Fibroblast of skin of abdomen (primary cell): ENCODE data around the gene SIRT7.
"Not testable (repeated sequence)": the region's sequence is repeated elsewhere in the genome, so short reads cannot be mapped to it uniquely, and the experiment has no call there.

Experiments used
- DNase-seq: peaks from one replicate; pipeline ENCODE4 v3.0.0-alpha.2; 2013

Gene SIRT7

GRCh38 chr17:81918832-81919545 is 1.0 kb upstream of the SIRT7 start:
- DNase-seq = no peak

- DNase-seq = not testable (repeated sequence)
Observed at GRCh38 chr17:81918333-81918669, 325 bp upstream of the SIRT7 start.

GRCh38 chr17:81916234-81917001 is 1.6 kb downstream of the SIRT7 start:
- no peak for DNase-seq

GRCh38 chr17:81915331-81915730 is 2.6 kb downstream of the SIRT7 start:
- no peak for DNase-seq

GRCh38 chr17:81914103-81914850 is 3.7 kb downstream of the SIRT7 start:
- no peak for DNase-seq

GRCh38 chr17:81913394-81914102 is 4.4 kb downstream of the SIRT7 start:
- DNase-seq = no peak

GRCh38 chr17:81912441-81913309 is 5.3 kb downstream of the SIRT7 start:
- DNase-seq = no peak

- DNase-seq = no peak
Observed at GRCh38 chr17:81911969-81912368, 6.0 kb downstream of the SIRT7 start.

- DNase-seq = peak; percentile 84
Observed at GRCh38 chr17:81911277-81911961, 6.6 kb downstream of the SIRT7 start, which contains the start of gene PCYT2. Gene PCYT2 (minus strand): TSS chr17:81911399. CDS start chr17:81911355, 44 bp downstream.

GRCh38 chr17:81910840-81911276 is 7.1 kb downstream of the SIRT7 start:
- DNase-seq = no peak

- no peak for DNase-seq
Observed at GRCh38 chr17:81909966-81910839, 7.8 kb downstream of the SIRT7 start.

- DNase-seq = no peak
Observed at GRCh38 chr17:81909231-81909630, 8.7 kb downstream of the SIRT7 start.

GRCh38 chr17:81908793-81909192 is 9.2 kb downstream of the SIRT7 start:
- no peak for DNase-seq

GRCh38 chr17:81907219-81908145 is 10.5 kb downstream of the SIRT7 start:
- no peak for DNase-seq

- DNase-seq = no peak
Observed at GRCh38 chr17:81906476-81907218, 11.3 kb downstream of the SIRT7 start.

GRCh38 chr17:81905993-81906392 is 12.0 kb downstream of the SIRT7 start:
- DNase-seq = no peak

GRCh38 chr17:81905424-81905875 is 12.5 kb downstream of the SIRT7 start:
- DNase-seq = no peak
